ENCODE data around the gene ADGRD1.
"Not testable (repeated sequence)": the region's sequence is repeated elsewhere in the genome, so short reads cannot be mapped to it uniquely, and the experiment has no call there.

ADGRD1 gene

DNA sequence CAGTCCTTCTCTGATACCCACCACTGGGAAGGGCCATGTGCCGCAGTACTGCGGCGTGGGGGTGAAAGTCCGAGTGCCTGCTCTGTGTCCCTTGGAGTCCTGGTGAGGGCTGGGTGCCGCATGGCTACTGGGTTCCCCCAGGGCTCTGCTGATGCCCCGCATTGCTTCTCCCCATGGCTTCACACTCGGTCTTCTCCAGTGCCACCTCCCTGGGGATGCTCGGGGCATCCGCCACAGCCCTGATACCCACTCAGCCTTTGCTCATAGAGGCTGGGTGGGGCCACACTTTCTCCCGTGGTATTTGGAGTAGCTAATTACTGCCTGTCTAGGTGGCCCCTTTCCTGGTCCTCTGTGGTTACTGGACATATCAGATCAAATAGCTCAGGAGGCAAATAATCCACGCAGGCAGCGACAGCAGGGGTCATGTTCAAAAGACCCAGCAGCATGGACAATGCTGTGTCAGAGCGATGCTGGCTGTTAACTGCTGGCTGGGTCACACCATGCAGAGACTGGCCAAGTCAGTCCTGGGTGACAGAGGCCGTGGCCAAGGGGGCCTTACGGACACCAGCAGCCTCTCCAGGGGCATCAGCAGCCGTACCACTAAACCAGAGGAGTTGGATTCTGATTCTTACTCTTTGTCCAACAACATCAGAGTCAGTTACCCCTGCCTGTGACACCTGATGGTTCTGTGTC lies 106.5 kb downstream of the ADGRD1 start:
- DNase-seq: no peak

DNA sequence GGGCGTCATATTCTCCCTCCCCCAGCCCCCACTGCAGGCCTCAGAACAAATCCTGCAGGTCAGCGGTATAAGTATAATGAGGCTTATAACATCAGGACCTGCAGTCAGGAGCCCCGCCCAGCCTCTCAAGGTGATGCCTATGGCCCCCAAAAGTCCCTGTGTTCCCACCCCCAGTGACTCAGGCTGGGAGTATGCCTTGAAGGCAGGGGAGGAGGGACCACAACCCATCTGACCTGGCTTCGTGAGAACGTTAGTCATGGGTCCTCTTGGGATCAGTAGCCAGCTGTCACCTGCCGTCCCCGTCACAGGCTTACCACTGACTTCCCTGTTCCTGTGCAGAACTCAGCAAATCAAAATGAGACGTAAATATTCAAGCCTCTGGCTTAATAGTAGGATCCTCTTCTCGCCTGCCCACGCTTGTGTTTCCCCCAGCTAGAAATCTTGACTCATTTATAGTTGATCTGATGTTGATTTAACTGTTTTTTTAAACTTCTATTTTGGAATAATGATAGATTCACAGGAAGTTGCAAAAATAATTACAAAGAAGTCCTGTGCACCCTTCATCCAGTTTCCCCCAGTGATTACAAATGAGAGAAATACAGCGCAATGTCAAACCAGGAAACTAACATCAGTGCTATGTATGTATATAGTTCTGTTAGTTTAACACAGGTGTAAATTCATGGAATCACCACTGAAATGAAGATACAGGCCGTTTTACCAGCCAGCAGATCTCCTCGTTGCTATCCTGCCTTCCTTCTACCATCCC lies 107.5 kb downstream of the ADGRD1 start:
- no peak for DNase-seq

DNA sequence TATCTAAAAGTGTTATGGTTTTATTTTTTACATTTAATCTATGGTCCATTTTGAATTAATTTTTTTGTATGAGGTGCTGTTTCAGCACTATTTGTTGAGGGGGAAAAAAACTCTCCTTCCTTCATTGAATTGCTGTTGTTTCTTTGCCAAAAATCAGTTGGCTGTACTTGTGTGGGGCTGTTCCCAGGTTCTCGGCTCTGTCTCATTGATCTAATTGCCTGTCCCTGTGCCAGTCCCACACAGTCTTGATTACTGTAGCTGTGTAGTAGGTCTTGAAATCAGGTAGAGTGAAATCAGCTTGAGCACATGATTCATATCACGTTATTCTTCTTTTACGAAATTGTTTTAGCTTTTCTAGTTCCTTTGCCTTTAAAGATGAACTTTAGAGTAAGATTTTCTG lies 109.7 kb downstream of the ADGRD1 start:
- no peak for DNase-seq

DNA sequence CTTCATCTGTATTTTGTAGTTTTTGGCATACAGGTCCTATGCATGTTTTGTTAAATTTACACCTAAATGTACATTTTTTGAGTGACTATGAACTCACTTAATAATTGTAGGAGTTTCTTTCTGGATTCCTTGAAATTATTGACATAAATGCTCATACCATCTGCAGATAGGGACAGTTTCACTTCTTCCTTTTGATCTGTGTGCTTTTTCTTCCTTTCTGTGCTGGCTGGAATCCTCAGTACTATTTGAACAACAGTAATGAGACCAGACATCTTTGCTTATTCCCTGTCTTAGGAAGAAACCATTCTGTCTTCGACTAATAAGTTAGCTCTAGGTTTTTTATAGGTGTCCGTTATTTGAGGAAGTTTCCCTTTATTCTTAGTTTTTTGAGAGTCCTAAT lies 110.3 kb downstream of the ADGRD1 start:
- no peak for DNase-seq

DNA sequence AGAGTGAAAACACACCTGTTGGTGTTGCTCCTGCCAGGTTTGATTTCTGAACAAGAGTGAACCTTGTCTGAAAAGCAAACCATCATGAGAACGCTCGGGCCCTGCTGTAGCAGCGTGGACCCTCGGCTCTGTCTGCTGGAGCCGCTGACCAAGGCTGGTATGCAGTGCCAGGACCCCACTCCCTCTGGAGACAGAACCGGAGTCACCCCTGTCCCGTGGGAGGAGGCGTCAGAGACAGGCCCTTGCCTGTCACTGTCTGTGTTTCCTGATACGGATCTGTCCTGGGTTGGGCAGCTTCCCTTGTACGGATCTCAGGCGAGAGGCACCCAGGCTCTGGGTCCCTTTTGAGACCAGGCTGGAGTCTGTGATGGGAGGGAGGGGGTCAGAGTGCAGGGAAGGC lies 111.6 kb downstream of the ADGRD1 start:
- no peak for DNase-seq

DNA sequence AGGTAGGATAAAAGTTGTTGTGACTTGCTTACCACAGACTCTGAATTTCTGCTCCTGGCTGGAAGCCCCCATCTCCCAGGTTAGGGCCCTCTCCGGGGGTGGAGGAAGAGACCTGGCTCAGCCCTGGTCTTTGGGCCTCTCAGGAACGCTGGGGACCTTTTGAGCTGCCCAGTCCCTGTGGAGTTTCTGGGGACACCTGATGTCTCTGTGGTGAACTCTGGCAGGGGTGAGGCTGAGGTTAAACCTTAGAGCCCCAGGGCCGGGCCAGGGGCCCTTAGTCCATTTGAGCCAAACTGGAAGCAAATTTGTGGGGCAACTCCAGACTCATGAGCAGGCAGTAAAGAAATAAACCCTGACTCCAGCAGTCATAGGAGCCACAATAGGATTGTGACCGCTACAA lies 112.1 kb downstream of the ADGRD1 start:
- DNase-seq: no peak

DNA sequence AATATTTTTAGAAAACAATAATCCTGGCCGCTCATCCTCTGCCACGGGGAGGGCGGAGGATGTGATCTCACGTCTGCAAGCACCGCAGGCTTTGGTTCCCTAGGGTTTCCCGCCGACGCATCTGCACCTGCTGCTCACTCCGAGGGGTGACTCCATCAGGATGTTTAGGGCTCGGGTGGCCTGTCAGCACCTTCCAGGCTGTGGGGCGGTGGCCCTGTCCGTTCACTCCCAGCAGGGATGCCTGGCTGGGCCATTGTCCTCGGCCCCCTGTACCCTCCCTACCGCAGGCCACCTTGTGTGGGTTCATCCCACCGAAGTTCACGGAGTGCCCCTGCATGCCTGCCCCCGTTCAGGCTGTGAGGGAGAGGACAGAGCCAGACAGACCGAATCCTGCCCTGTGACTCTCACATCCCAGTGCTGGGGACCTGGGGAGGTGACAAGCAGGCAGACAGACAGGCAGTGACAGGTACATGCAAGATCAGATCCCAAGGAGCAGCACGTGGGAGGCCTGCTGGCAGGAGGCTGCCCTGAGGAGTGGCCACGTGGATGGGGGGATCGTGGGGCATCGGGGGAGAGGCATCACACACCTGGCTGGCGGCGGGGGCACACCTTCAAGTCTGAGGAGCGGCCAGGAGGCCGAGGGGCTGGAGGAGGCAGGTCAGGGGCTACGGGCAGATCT lies 112.6 kb downstream of the ADGRD1 start:
- DNase-seq: no peak

DNA sequence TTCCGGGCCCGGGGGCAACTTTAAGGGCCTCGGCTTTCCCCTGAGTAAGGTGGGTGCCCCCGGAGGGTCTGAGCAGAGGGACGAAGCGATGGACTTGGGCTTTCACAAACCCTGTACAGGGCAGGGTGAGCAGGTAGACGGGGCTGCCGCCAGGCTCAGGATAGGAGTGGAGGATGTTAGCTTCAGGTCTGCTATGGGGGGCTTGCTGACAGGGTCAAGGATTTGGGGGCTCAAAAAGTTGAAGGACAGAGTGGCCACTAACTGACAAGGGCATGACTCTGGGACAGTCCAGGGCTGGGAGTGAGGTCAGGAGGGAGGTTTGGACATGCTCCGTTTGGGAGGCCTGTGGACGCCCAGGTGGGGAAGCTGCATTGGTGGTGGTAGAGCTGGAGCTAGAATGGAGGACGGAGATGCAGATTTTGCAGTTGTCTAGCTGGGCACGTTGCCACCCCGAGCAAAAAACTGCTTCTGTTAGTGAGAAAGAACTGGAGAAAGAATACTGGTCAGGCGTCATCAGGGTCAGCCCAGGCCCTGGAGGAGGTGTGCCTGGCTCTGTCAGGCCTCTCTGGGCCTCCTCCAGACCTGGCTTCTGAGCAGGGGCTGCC lies 113.3 kb downstream of the ADGRD1 start:
- no peak for DNase-seq

DNA sequence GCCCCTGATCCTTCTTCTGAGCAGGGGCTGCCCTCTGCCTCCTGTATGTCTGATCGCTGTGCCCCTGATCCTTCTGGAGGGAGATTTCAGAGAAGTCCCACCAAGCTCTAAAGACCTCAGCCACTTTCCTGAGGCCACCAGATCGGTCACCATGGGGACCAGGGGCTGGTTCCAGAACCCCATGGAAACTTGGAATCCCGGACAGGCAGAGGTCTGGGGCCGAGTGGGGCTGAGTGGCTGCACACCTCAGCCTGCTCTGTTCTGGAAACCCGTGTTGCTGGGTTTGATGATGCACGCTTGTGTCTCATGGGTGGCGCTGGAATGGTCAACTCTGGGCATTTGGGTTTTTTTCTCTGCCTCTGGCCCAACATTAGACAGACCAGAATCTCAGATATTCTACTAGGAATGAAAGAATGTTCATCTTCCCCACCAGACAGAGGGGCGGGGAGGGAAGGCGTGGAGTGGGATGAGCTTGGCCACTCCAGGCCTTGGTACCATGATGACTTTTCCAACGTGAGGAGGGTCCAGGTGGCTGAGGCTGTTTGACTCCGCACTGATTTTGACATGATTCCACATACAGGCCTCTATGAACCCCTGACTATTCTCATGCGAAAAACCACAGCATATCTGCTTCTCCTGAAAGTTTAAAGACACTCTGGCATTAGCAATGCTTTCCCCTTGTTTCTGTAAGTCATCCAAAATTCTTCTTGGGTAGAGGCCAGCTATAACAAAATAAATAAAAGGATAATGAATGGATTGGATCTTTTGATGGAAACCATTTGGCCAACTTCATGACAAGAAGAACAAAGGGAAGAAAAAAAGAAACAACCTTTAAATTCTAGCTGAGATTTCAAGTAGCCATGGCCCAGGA lies 114.5 kb downstream of the ADGRD1 start:
- no peak for DNase-seq

DNA sequence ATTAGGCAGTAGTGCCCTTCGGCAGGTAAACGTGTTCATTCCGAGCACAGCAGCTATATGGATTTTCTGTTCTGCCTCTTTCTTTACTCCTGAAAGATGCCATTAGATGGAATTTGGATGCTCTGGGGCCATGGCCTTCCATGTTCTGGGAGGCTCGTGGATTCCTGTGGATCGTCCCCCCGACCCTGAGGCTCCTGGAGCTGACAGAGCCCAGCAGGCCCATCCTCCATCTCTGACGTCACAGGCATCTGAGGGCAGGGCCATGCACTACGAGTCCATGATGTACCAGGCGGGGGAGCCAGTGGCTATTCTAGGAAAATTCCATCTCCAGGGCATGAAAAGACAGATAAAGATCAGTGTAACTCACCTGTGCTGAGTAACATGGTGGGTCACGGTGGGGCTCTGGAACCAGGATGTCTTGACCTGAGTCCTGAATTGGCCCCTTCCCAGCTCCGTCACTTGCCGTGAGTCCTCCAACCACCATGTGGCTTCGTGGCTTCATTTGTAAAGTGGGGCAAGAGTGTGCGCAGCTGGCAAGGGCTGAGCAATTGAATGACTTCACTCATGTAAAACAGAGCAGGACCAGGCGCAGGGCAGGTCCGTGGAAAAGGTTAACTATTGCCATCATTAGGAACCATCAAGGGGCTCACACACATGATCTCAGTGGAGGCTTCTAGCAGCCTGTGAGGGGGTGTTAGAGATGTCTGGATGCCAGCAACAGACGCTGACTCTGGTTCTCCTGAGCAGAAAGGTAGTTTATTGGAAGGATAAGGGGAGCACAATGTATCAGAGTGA lies 115.4 kb downstream of the ADGRD1 start:
- DNase-seq: not testable (repeated sequence)

DNA sequence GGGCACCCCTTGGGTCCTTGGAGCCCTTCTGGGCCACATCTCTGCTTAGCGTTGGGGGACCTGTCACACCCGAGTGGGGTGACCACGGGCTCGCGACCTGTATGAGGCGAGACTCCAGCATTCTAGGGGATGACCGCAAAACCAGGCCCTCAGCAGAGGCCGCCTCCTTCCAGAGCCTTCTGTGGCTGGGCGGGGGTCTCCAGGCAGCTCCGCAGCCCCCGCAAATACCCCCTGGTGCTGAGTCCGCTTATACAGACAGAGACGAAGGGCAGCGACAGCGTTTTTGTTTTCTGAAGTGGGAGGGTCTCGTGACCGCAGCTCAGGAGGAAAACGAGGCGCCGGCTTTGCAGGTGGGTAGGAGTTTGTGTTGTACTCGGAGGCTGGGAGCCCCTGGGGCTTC lies 116.4 kb downstream of the ADGRD1 start:
- not testable (repeated sequence) for DNase-seq

DNA sequence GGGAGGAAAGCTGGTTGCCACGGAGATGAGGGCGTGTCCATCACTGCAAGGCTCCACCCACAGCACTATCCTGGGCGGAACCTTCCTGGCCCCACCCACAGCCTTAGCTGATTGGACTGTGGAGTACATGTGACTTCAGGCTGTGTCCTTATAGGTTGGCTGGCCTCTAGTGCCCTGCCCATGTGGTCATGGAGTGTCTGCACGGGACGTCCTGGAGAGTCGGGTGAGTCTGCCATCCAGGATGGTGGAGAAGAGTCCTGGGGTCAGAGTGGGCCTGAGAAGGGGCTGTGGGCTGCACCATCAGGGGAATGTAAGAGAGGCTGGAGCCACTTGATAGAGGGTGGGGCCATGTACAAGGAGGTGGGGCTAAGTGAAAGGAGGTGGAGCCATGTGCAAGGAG lies 117.0 kb downstream of the ADGRD1 start:
- not testable (repeated sequence) for DNase-seq

DNA sequence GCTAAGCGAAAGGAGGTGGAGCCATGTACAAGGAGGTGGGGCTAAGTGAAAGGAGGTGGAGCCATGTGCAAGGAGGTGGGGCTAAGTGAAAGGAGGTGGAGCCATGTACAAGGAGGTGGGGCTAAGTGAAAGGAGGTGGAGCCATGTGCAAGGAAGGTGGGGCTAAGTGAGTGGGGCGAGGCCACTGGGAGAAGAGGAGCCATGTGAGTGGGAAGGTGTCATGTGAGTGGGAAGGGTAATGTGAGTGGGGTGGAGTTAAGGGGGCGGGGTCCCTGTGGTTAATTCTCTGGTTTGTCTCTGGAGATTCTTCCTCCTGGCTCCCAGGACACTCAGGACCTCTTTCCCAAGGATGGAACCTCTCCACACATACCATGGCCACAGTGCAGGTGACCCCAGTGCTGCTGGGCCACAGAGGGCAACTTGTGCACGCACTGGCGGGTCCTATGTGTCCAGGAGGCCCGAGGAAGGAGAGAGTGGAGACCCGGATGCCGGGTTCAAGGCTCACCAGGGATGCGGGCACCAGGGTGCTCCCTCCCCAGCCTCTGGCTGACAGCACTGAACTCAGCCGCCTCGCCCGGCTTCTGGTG lies 117.6 kb downstream of the ADGRD1 start:
- not testable (repeated sequence) for DNase-seq

DNA sequence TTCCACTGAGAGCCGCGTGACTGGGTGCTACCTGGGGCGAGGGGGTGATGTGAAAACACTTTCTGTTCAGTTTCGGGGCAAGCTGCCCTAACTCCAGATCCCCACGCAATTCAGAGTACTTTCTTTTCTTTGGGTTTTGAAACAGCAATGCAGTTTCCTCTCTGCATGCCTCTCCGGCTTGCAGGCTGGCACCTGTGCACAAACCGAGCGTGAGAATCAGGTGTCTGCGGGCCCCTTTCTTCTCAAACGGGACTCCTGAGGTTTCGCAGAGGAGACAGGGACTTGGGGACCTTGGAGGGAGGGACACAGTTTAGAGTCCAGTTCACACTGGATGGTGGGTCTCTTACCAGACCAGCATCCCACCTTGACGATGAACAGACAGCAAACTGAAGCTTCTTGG lies 118.2 kb downstream of the ADGRD1 start:
- not testable (repeated sequence) for DNase-seq

DNA sequence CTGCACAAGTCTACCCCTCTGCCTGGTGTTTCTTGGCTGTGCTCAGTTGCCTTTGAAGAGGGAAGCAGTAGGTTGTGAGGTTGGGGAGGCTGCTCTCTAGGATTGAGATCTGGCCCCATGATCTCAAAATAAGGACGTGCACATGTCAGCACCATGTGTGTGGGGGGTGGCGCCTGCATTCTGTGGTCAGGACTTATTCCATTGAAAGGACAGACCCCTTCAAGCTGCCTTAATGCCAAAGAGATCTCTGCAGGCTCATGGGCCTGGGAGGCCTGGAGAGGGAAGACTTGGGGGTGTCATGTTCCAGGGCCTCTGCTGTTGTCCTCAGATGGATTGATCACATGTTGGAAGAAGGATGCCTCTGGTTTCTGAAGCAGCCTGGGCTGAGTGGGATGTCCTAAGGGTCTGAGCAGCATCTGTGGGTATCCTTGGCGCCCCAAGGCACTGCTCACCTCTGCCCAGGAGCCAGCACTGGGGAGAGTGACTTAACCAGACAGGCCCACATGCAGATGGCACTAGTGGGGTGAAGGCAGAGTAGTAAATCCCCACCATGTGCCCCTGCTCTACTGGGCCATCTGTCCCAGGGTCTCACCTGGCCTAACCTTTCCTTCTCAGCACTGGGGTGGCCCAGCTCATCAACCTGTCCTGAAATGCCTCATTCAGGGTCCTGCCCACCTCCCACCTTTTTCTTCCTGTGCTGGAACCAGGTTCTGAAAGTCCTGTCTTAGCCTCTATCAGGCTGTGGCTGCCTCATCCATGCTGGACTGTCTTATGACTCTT lies 118.9 kb downstream of the ADGRD1 start:
- DNase-seq: no peak

DNA sequence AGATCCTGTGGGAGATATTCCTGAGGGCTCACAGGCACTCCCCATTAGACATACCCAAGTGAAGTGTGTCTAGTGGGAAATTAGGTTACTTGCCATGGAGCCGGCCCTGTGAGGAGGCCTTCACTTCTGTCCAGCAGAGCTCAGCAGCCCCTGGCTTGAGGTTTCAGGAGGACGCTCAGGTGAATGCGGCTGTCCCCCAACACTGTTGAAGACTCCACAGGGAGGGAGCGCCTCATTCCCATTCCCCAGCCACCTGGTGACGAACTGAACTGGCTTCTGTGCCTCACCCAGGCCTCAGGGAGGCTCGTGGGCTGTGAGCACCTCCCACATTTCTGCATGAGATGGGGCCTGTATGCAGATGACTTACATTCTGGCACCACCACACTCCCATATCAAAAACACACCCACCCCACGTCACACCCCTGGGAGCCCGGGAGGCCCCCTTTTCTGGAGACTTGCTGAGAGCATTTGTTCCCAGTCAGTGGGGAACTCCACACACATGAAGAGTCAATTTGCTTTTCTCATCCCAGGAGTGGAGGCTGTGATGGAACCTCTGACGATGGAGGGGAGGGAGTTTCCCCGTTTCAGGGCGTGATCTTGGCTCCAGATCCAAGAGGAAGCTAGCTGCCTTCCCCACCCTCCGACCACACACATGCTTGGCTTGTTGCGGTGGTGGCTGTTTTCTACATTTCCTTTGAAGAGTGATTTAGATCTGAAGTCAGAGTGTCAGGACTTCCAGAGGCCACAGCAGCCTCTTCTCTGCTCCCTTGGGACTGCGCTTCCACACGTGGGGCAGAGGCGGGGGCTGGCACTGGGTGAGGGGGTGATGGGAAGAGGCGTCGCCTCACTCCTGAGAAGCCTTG lies 120.7 kb downstream of the ADGRD1 start:
- no peak for DNase-seq

DNA sequence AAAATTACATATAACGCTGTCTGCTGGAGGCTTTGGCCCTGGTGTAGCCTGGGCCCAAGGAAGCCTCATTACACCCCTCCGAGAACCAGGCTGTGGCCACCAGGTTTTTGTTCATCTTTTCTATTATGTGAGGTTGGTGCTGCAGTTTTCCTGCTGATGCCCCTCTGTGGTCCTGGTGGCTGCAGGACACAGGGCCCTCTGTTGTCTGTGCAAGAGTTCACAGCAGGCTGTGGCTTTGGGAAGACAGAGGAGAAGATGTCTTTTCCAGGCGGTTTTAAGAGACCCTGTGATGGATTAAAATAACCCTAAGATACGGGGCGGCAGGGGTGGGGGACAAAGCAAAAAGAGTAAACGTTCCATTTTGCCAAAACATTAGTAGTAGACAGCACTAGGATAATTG lies 121.5 kb downstream of the ADGRD1 start:
- no peak for DNase-seq

DNA sequence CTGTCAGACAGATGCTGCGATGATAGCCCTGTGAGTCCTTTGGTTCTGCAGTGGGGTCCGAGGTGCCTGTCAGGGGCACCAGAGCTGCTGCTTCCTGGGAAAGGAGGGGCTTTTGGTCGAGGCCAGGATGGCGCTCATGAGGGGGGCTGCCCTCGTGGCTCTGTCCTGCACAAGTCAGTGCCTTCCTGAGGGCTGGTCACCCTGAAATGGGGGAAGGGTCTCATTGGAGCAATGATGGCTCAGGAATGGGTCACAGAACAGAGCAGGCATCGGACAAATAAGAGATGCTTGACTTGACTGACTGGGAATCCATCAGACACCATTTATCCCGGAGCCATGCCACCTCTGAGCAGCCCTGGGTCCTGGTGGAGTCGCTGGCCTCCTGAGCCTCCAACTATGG lies 121.9 kb downstream of the ADGRD1 start:
- DNase-seq: no peak

DNA sequence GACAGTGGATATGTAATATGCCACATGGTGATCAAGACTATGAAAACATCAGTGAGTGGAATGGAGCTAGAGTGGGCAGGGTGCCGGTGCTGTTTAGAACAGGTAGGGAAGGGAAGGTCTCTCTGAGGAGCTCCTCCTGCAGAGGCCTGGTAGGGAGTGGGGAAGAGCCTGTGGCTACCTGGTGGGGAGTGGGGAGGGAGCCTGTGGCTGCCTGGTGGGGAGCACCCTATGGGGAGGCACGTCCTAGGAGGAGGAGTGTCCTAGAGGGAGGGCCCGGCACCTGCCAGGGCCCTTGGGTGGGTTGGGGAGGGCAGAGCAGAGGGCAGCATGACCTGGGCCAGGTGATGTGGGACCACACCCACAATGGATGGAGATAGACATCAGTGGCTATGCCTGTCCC lies 122.6 kb downstream of the ADGRD1 start:
- DNase-seq: no peak
